ENCODE data around the gene ESCO1.
"Not testable (repeated sequence)": the region's sequence is repeated elsewhere in the genome, so short reads cannot be mapped to it uniquely, and the experiment has no call there.

Gene ESCO1

DNA sequence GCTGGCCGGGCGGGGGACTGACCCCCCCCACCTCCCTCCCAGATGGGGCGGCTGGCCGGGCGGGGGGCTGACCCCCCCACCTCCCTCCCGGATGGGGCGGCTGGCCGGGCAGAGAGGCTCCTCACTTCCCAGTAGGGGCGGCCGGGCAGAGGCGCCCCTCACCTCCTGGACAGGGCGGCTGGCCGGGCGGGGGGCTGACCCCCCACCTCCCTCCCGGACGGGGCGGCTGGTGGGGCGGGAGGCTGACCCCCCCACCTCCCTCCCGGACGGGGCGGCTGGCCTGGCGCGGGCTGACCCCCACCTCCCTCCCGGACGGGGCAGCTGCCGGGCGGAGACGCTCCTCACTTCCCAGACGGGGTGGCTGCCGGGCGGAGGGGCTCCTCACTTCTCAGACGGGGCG lies 8.1 kb downstream of the ESCO1 start:
- DNase-seq: not testable (repeated sequence)

DNA sequence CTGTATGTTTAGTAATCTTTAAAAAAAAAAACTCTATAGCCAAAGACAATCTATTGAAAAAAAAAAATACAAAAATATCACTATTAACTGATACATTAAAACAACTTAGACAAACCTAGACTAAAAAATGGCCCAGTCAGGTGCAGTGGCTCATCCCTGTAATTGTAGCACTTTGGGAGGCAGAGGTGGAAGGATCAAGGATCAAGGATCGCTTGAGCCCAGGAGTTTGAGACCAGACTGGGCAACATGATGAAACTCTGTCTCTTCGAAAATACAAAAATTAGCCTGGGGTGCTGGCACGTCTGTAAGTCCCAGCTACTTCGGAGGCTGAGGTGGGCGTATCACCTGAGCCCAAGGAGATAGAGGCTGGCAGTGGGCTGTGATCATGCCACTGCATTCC lies 16.1 kb downstream of the ESCO1 start:
- DNase-seq: no peak

DNA sequence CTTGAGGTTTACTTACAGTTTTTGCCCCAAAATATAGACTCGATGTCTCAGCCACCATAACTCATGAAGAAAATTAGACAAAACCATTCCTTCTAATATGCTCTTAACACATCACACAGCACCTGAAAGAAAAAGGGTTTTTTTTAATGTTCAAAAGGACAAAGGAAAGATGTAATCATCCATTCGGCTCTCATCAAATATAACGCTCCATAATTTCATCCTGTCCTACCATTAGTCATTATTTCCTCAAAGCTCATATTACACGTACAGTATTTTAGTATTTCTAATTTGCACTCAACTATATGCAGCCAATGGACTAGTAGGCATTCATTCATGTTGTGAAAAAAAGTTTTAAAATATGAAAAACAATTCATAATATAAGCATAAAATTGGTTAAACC lies 24.8 kb downstream of the ESCO1 start:
- DNase-seq: no peak

DNA sequence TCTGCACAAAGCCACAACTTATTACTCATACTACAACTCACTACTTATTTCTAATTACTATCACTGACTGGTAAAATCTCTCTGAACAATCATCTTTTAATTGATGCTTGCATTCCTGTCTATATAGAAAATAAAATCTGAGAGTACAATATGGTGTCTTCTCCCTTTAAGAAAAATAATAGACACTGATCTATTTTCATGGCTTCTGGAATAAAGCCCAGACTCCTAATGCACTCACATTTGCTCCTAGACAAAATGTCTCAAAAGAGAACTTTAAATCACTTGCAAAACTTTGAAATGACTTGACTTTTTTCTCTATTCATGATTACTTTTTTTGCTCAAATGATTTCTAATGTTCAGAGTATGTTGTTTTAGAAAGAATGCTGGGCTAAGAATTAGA lies 28.7 kb downstream of the ESCO1 start:
- no peak for DNase-seq

DNA sequence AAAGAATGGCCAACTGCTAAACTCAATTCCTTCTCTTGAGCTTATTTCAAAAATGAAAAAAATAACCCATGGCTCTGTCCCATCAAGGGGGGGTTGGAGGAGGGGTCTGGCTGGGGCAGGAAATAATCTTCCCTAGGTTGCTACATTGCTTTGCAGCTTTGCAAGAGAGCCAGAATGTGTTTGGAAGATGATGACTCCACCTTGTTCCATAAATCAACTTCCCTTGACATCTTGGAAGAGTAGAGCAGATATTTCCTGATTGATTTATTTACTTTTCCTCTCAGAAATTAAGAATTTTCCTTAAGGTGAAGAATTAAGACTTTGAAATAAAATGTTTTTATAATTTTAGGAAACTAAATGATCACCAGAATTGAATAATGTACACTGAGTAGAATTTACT lies 41.3 kb downstream of the ESCO1 start:
- no peak for DNase-seq

DNA sequence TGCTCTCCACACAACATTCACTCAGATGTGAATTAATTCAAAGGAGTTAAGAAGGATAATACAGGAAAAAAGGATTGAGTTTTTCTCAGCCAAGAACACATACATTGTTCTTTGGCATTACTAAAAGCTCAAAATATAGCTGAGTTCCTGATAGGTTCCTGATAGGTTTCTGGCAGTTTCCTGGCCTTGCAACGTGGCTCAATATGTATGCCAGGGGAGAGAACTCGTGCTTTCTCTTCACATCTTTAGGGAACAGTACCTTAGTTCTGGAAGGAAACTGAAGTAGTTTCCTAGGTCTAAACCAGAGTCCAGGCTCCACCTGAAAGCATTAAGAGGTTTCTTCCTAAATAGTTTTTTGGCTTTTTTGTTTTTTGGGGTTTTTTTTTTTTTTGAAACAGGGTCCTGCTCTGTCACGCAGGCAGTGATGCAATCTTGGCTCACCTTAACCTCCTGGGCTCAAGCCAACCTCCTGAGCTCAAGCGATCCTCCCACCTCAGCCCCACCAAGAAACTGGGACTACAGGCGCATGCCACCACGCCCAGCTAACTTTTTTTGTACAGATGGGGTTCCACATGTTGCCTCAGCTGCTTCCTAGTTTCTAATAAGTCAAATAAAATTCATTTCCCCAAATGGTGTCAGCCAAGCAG lies 42.8 kb downstream of the ESCO1 start:
- no peak for DNase-seq

DNA sequence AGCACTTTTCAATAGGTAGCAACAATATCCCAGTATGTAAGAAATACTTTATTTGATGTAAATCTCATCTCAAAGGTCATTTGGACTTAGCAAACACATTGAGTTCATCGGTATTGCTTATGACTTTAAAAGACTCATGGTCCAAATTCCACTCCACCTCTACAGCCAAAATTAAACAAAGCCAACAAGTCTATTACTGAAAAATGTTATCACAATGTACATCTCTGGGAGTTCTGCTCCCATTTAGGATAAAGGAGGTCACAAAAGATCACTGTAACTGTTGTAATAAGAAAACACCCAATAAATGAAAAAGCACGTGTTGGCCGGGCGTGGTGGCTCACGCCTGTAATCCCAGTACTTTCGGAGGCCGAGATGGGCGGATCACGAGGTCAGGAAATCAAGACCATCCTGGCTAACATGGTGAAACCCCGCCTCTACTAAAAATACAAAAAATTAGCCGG lies 50.0 kb downstream of the ESCO1 start:
- no peak for DNase-seq

DNA sequence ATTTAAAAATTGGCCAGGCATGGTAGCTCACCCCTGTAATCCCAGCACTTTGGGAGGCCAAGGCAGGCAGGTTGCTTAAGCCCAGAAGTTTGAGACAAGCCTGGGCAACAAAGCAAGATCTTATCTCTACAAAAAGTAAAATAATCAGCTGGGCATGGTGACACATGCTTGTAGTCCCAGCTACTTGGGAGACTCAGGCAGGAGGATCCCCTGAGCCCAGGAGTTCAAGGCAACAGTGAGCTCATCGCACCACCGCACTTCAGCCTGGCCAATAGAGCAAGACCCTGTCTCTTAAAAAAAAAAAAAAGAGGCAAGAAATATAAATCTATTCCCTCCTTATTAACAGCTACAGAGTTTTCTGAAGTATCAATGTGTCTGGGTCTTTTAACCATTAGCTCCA lies 51.9 kb downstream of the ESCO1 start:
- DNase-seq: no peak

DNA sequence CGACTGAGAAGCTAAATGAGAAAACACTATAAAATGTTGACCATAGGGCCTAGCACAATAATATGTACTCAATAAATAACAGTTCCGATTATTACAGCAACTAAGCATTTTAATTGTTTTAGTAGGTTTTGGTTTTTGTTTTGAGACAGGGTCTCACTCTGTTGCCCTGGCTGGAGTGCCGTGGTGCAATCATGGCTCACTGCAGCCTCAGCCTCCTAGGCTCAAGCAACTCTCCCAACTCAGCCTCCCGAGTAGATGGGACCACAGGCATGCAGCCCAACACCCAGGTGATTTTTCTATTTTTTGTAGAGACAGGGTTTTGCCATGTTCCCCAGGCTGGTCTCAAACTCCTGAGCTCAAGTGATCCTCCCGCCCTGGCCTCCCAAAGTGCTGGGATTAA lies 54.1 kb downstream of the ESCO1 start:
- DNase-seq: no peak

DNA sequence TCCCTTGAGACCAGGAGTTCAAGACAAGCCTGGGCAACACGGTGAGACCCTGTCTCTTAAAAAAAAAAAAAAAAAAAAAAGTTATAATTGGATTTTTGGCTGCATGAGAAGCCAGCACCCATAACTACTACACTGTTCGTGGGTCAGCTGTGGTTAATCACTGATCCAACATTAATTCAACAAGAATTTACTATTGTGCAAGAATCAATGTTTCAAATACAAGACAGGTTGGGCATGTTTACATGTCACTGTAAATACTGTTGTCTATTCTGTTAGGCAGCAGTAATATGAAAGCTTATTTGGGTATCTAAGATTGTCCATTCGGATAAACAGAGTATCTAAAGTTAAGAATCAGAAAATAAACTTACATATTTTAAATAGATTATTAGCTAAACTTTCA lies 62.3 kb downstream of the ESCO1 start:
- no peak for DNase-seq

DNA sequence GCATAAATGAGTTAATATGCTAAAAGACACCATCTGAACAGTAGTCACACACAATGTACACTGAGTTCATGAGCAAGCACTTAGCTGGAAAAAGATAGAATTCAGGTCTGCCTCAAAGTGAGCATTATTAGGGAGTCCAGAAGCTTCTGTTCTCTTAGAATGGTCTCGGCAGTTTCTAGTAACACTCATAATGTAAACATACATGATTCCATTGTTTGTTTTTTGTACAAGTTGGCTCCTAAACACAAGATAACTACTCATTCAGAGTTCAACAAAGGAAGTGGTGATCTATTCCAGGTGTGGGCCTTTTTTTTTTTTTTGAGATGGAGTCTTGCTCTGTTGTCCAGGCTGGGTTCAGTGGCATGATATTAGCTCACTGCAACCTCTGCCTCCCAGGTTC lies 66.2 kb downstream of the ESCO1 start:
- no peak for DNase-seq

DNA sequence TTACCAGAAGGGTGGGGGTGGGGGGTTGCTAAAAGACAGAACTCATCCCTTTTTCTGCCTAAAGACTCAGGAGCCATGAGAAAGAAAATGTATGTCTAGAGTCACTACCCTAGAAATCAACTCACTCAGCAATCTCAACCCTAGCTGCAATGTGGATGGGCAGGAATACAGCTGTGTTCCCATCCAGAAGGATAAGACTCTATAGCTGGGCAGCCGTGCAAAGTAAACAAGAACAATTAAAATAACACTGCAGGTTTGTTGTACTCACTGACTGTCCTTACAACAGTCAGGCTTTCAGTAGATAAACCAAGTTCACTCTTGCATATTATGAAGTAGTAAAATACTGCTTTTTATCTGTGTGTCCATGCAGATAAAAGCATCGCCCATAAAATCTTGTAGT lies 74.0 kb downstream of the ESCO1 start:
- no peak for DNase-seq

DNA sequence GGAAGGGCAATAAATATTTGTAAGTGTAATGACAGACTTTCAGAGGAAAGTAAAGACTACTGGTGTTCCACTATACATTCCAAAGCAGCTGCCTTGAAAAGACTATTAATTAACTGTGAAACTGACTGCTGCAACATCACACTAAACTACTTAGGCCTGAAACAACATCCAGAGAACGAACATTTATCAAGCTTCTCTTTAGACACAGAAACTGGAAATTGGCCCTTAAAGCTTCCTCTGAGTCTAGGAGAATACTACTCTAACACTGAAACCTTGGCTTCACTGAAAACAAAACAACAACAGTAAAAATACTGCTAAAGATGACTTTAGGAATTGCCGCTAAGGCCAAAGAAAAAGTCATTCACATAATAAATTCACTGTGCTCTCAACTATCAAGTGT lies 74.6 kb downstream of the ESCO1 start:
- DNase-seq: no peak

DNA sequence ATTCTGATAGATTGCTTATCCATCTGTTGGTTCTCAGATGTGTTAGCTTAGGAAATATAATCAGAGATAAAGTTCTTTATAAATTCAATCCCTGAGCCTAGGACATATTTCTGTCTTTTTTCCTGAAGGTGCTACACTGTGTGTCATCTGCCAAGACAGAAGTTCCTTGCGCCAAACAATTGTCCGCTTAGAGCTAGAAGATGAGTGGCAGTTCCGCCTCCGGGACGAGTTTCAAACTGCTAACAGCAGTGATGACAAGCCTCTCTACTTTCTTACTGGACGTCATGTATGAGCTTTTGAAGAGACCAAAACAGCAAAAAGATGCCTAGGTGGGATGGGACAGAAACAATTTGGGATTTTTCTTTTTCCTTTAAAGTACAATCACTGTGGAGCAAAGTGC lies 78.0 kb downstream of the ESCO1 start:
- no peak for DNase-seq

DNA sequence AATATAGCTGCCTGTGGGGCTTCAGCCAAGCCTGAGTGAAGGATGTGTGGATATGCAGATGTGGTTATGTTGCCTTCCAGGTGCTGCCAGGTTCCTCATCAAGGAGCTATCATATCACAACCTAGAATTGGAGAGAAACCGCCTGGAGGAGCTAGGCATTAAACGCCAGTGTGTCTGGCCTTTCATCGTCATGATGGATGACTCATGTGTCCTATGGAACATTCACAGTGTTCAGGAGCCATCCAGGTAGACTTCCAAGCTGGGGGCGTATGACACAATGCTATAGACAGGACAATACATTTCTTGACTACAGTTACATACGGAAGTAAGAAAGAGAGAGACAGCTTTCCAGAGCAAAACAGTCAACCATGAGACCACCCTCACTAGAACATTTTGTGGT lies 86.8 kb downstream of the ESCO1 start:
- no peak for DNase-seq

DNA sequence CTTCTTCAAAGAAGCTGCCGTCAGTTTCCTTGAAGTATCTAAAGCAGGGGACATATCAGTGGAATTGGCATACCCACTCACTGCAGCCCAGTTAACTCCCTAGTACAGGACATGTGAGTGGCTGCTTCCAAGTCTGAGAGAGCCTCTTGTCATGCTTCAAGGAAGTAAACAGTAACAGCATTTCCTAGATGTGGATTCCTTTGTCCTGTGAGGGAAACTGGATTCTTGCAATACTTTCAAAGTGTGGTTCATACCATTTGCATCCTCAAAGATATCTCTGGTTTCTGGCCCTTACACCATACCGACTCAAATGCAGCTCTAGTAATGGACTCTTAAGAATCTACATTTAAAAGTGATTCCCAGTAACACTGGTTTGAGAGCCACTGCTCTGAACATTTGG lies 87.2 kb downstream of the ESCO1 start:
- no peak for DNase-seq

DNA sequence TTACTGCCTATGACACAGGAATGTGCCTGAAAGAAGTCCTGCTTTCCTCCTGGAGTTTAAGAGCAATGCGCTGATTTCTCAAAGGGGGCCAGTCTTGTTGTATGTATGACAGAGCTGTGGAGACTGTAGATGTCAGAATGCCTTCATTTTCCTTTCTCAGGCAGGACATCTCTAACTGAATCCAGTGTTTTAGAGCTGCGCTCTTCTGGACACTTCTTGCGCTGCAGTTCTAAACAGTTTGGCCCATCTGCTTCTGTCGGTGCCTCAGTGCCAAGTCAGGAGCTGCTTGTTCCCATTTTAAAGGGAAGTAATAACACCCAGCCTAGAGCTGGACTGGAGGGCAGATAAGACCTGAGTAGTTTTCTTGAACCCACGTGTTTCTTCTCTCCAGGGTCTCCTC lies 91.4 kb downstream of the ESCO1 start:
- no peak for DNase-seq

DNA sequence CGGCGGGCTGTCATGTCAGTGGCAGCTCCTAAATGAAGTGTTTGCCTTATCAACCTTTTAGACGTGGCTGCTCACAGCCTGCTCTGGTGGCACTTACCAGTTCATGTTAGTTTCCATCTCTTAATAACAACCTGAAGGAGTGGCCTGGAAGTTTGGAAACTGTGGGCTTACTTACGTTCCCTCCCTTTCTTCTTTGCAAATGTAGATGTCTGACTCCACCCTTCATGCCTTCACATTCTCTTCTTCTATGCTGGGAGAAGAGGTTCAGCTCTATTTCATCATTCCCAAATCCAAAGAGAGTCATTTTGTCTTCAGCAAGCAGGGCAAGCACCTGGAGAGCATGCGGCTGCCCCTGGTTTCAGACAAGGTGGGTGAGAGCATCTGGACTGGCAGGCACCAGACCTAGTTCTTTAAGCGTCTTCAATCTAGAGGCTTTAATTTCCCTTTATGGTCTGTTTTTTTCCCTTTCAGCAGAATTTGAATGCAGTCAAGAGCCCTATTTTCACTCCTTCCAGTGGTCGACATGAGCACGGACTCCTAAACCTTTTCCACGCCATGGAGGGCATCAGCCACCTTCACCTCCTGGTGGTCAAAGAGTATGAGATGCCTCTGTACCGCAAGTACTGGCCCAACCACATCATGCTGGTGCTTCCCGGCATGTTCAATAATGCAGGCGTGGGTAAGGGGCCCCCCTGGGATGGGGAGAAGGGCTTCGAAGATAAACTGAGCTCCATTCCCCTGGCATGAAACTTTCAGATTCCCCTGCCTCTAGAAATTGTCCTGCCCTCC lies 92.4 kb downstream of the ESCO1 start:
- DNase-seq: no peak

DNA sequence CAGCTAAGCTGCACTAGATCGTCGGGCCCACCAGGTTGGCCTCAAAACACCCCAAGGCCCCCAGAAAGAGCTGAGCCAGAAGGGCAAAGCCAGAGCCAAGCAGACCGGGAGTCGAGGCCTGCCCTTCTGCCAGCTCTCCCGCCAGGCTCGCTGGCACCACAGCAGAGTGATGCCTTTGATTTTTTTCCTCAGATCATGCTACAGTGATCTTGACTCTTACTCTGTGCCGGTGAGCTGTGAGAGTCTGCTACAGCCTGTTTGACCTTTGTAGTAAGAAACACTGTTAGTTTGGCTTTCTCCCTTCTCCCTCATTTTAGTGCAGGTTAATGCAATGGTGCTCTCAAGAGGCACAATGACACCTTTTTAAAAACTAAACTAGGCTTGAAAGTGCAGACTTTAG lies 97.8 kb downstream of the ESCO1 start:
- DNase-seq: no peak

DNA sequence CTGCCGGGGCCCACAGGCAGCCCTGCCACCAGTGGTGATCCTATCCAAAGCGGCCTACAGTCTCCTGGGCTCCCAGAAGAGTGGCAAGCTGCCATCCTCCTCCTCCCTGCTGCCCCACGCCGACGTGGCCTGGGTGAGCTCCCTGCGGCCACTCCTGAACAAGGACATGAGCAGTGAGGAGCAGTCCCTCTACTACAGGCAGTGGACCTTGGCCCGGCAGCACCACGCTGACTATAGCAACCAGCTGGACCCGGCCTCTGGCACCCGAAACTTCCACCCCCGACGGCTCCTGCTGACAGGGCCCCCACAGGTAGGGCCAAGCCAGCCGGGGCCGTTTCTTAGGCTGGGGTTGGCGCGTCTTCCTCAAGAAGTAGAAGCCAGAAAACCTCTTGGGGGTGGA lies 100.5 kb downstream of the ESCO1 start:
- DNase-seq: no peak

DNA sequence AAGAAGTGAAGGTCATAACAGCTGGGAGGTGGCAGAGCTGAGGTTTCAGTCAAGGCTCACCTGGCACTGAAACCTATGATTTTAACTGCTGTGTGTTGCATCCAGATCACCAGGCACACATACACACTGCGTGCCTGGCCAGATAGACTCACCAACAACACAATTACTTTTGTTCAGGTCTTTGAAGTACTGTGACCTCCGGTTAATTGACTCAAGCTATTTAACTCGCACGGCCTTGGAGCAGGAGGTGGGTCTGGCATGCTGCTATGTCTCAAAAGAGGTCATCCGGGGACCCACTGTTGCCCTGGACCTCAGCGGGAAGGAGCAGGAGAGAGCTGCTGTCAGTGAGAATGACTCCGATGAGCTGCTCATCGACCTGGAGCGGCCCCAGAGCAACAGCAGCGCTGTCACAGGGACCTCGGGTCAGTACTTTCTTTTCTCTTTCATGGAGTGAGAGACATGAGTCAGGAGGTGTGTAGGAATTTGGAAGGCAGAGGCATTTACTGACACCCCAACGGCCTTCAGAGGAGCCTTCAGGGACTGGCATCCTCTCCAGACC lies 104.1 kb downstream of the ESCO1 start:
- no peak for DNase-seq

DNA sequence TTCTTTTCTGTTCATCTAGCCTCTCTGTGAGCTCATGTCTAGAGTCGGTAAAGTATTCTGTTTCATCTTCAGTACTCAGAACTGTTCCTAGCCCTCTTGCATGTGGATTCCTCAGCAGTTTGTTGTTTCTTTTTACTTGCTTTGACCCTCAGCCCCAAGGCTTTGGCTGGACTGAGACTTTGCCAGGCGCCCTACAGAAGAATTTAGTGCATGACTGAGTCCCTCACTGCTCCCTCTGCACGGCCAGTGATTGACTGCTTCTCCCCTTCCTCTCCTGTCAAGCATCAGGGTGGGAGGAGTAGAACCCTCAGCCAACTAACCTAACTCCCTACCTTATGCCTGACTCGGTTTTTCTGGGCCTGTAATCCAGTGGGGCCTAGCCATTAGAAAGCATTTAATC lies 109.8 kb downstream of the ESCO1 start:
- DNase-seq: no peak

DNA sequence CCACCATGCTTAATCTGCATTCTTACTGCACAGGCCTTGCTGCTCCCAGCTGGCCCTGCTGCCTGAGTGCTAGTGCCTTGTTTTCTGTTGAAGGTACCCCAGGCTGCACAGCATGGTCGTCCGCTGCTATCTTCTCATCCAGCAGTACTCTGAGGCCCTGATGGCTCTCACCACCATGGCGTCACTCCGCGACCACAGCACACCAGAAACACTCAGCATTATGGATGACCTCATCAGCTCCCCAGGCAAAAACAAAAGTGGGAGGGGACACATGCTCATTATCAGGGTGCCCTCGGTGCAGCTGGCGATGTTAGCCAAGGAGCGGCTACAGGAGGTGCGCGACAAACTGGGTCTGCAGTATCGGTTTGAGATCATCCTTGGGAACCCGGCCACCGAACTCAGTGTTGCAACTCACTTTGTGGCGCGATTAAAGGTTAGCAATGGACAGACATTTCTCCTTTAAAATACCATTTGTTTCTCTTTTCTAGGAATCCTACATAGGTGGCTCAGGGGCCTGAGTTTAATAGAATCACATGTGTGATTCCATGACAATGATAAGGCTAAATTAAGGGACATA lies 110.5 kb downstream of the ESCO1 start:
- no peak for DNase-seq

DNA sequence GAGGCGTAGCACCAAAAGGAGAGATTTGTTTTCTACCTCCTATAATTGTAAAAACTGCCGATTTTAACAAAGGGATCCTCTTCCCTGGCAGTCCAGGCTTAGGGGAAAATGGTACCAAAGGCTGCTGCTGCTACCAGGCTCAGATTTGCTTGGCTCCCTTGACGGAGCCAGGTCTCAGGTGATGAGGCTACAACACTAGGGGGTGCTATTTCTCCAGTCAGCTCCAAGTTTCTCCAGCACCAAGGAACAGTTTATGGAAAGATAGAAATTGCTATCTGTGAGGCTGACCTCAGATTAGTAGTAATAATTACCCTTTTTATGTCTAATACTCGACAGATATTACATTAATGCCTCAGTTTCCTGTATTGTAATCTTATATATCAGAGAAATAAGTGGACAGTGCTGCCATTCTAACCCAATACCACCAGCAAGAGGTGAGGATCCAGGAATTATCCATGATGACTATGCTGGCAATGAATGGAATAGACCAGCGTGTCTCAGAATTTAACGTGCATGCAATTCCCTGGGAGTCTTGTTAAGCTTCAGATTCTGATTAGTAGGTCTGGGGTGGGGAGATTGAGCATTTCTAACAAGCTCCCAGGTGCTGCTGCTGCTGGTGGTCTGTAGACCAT lies 111.3 kb downstream of the ESCO1 start:
- peak in 1 of 2 donors; percentile 40 for DNase-seq

All from CD4-positive, alpha-beta T cell treated with Interleukin-1 beta for 1 hour (primary cell).